ENCODE data around the gene NELL2.
A peak's percentile ranks its signal among the peaks of the same experiment; 100 is the strongest.

The NELL2 gene

DNA sequence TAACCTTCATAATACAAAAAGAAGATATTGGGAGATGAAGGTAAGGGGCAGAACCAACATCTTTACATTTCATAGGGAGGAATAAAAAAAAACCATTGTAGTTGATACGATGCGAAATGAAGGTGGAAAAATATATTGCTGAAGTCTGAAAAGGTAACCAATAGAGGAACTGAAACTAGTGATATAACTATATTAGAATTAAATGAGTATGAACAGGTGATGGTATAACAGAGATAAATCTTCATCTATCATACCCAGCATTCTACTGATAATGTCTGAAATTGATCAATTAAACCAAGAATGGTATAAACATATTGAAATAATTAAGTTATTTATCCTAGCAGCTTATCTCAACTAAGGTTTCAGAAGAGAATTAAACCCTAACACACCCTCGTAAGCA is 332.1 kb downstream of the NELL2 start:
- H3K27ac ChIP-seq: no peak overlapping the region
- TF ChIP-seq ZFX (IDR thresholded peaks at IDR 0.05) (no peak), CTCF (conservative IDR thresholded peaks at IDR 0.05) (no peak)

DNA sequence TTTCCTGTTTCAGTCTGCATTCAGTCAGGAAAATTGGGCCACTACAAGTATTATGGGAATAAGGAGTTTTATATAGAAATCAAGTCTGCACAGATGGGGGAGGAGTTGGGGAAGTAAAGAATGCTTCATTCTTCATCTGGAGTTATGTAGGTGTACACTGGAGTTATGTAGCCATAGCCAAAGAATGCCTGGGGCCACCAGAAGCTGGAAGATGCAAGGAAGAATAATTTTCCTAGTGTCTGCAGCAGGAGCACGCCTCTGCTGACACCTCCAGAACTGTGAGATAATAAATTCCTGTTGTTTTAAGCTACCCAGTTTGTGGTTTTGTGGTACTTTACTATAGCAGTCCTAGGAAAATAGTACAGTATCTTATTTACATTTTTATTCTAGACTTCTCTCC is 333.4 kb downstream of the NELL2 start:
- no peak overlapping the region for H3K27ac ChIP-seq
- TF ChIP-seq ZFX (IDR thresholded peaks at IDR 0.05) (no peak), CTCF (conservative IDR thresholded peaks at IDR 0.05) (no peak)

DNA sequence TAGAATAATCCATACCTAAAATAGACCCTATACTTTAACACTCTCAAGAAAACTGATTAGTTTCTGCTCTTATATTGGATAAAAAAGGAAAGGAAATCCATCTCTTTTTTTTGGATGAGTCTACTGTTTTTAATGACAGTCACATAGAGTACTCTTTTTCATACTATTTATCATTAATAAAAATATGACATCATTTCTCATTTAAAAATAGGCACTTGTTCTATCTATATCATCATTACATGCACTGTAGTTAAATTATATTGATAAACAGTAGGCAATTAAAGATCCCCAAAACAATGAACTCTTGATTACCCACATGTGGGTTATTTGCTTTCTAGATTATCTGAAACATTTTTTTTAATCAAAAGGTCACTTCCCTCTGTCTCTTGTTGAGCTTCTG is 338.8 kb downstream of the NELL2 start:
- TF ChIP-seq CTCF (conservative IDR thresholded peaks at IDR 0.05) (no peak), ZFX (IDR thresholded peaks at IDR 0.05) (no peak)
- no peak overlapping the region for H3K27ac ChIP-seq

- TF ChIP-seq ZFX (IDR thresholded peaks at IDR 0.05) (no peak), CTCF (conservative IDR thresholded peaks at IDR 0.05) (no peak)
- no peak overlapping the region for H3K27ac ChIP-seq
Observed at GRCh38 chr12:44532940-44533339, 343.2 kb downstream of the NELL2 start.

- TF ChIP-seq ZFX (IDR thresholded peaks at IDR 0.05) (no peak), CTCF (conservative IDR thresholded peaks at IDR 0.05) (no peak)
Observed at GRCh38 chr12:44531320-44531971, 344.7 kb downstream of the NELL2 start.

GRCh38 chr12:44526655-44527182 is 349.4 kb downstream of the NELL2 start:
- TF ChIP-seq ZFX (IDR thresholded peaks at IDR 0.05) (no peak), CTCF (conservative IDR thresholded peaks at IDR 0.05) (peak; percentile 6; the same call in 1 of the 2 replicates)
- no peak overlapping the region for H3K27ac ChIP-seq

More at GRCh38 chr12:44531320-44531971, 344.7 kb downstream of the NELL2 start:
- no peak overlapping the region for H3K27ac ChIP-seq

DNA sequence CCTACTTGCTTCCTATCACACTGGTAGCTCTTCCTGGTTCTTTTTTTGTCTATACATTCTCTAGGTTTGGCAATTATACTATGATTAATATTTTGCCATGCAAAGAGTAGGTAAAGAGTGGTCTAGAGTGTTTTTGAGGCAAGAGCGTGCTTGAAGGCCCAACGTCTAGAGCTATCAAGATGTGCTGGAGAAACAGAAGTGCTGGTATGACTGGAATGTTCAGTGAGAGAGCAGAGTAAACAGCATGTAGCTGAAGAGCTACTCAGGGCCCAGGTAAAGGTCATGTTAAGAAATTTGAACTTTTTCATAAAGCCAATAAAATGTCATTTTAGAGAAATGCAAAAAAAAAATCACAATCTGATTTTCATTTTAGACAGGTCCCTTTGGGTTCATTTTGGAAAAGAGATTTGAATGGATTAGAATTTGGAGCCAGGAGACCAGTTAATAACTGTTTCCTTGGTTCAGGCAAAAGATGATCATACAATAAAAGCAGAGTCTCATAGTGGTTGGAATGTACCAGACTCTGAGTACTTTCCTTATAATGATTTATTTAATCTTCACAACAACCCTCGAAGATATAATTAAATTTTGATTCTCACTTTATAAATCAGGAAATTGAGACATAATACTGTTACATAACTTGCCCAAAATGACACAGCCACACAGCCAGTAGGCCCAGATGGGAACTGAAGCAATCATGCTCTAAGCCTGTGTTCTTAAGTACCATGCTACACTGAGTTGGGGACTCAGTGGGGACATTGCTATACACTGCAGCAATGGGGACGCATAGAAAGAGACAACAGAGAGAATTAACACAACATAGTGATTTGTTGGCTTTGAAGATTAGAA is 350.1 kb downstream of the NELL2 start:
- H3K27ac ChIP-seq: no peak overlapping the region
- TF ChIP-seq ZFX (IDR thresholded peaks at IDR 0.05) (no peak), CTCF (conservative IDR thresholded peaks at IDR 0.05) (no peak)
